Esophagus squamous epithelium (tissue), 5 donors: ENCODE data around the gene ATP6V1G3. TPM values are rescaled to one million over a fixed set of nuclear protein-coding genes. Genes with fewer than 3 reads are reported as not detected.

Experiments used
- DNase-seq: peaks from one replicate; lab custom pipeline; 2025; lab: John Stamatoyannopoulos, UW
- H3K27ac ChIP-seq, 4 donors: fragments of 200-600 bp; sonication (generic); one replicate each; pipeline ENCODE4 v1.5.1; 2016 to 2019; ENCODE audit warnings: mild to moderate bottlenecking in 1 of 4
- H3K27me3 ChIP-seq, 4 donors: fragments of 200-600 bp; sonication (generic); 1 replicate in 3 of 4; 2 replicates in 1 of 4; pipeline versions ENCODE4 v1.5.1 to v1.6.0; 2017 to 2021; ENCODE audit warnings: antibody characterized with exemption in 1 of 4
- H3K36me3 ChIP-seq, 3 donors: fragments of 200-600 bp; sonication (generic); one replicate each; pipeline ENCODE4 v1.5.1; 2016 to 2019
- H3K4me1 ChIP-seq, 3 donors: fragments of 200-600 bp; sonication (generic); one replicate each; pipeline ENCODE4 v1.5.1; 2017 to 2019
- H3K4me3 ChIP-seq, 4 donors: fragments of 200-600 bp; sonication (generic); 1 replicate in 3 of 4; 2 replicates in 1 of 4; pipeline ENCODE4 v1.5.1; 2016 to 2019; ENCODE audit warnings: mild to moderate bottlenecking in 2 of 4, moderate library complexity in 1 of 4
- H3K9me3 ChIP-seq, 3 donors: fragments of 200-600 bp; sonication (generic); one replicate each; pipeline ENCODE4 v1.5.1; 2016 to 2019
- POLR2A ChIP-seq, 4 donors: fragments of 450-650 bp; IDR thresholded peaks; one replicate each; pipeline ENCODE4 v1.6.1; 2017; ENCODE audit warnings: antibody characterized with exemption in 4 of 4, mild to moderate bottlenecking in 4 of 4, moderate library complexity in 3 of 4
- WGBS, 2 donors: methylation state at CpG; one replicate each; pipeline ENCODE4 v1.1.5; 2018; 5-methylcytosine and 5-hydroxymethylcytosine counted together
- intact Hi-C: fragments of 100-400 bp; cut with DNase I; formaldehyde crosslinking; loops from one replicate; pipeline ENCODE4 v1.15.0; 2022
- total RNA-seq, 4 donors: library from RNA; depleted of rRNA; stranded (reverse); fragments of >200 nt; gene quantifications; one replicate each; pipeline ENCODE4 v1.1.0, GENCODE V29; 2016
- TF ChIP-seq, protein P1 (sequence below), 6 experiments: fragments of 450-650 bp in 4 of 6; fragments of 200-600 bp in 2 of 6; sonication (generic) in 2 of 6; IDR thresholded peaks; one replicate each; pipeline ENCODE4 v1.5.1; 2016 to 2019; ENCODE audit warnings: antibody characterized with exemption in 6 of 6, mild to moderate bottlenecking in 4 of 6, moderate library complexity in 4 of 6
- donor health status: DM: yes; HTN: yes; CAD: no.

The ATP6V1G3 gene
- total RNA-seq, 4 donors from 2014 or later, result not detected

DNA sequence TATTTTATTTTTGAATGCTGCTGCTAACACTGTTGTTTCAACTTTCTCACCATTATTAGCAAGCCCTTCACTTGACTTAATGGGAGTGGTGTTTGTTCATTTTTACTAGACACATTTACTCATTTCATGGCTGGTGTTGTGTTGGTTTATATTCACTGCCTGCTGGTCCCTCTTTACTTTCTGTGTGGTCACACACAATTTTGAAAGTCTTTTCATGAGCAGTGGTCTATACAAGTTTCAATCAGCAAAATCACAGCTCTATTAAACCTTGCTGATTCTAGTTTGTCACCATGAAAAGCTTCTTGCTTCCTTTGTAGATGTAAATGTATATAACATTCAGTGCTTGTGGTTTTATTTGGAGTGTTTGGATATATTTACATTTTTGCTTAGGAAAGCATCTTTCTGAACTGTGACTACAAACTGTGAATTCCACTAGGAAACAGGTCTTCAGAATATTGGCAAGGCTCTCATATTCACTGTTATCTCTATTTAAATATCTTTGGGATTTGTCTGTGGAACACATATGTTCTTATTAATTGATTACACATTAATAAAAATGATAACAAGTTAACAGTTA is 22.8 kb downstream of the ATP6V1G3 start:
- no peak for TF ChIP-seq POLR2A (IDR thresholded peaks at IDR 0.05)
- TF ChIP-seq, protein P1, sequence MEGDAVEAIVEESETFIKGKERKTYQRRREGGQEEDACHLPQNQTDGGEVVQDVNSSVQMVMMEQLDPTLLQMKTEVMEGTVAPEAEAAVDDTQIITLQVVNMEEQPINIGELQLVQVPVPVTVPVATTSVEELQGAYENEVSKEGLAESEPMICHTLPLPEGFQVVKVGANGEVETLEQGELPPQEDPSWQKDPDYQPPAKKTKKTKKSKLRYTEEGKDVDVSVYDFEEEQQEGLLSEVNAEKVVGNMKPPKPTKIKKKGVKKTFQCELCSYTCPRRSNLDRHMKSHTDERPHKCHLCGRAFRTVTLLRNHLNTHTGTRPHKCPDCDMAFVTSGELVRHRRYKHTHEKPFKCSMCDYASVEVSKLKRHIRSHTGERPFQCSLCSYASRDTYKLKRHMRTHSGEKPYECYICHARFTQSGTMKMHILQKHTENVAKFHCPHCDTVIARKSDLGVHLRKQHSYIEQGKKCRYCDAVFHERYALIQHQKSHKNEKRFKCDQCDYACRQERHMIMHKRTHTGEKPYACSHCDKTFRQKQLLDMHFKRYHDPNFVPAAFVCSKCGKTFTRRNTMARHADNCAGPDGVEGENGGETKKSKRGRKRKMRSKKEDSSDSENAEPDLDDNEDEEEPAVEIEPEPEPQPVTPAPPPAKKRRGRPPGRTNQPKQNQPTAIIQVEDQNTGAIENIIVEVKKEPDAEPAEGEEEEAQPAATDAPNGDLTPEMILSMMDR (IDR thresholded peaks at IDR 0.05), result no peak
- no peak for DNase-seq
- Histone ChIP-seq H3K27ac (no peak overlapping the region), H3K27me3 (no peaks in the 10 kb centered on the region), H3K9me3 (no peaks in the 10 kb centered on the region), H3K4me1 (no peaks in the 10 kb centered on the region), H3K36me3 (no peaks in the 10 kb centered on the region), H3K4me3 (no peak overlapping the region)
- intact Hi-C loops, result no loop called here

DNA sequence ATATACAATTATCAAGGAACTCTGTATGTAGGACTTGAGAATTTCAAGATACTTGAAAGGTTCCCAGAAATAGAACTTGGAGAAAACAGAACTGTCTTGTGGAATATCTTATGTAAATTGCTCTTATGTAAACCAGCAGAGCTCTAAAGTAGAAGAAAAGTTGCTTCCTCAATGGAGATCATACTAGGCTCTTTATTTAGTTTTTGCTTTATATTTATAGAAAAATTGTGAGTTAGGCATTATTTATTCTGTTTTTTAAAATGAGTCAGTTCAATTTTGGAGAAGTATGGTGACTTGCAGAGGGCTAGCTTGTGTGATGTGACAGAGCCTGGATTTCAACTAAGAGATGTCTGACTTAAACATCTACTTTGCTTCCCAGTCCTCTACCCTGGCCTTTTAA is 40.4 kb downstream of the ATP6V1G3 start:
- intact Hi-C loops, result no loop called here
- H3K27ac ChIP-seq, result no peak overlapping the region
- peaks cover 0 to 7% (median 0%) of the 10 kb centered on the region in 3 donors for H3K9me3 ChIP-seq

DNA sequence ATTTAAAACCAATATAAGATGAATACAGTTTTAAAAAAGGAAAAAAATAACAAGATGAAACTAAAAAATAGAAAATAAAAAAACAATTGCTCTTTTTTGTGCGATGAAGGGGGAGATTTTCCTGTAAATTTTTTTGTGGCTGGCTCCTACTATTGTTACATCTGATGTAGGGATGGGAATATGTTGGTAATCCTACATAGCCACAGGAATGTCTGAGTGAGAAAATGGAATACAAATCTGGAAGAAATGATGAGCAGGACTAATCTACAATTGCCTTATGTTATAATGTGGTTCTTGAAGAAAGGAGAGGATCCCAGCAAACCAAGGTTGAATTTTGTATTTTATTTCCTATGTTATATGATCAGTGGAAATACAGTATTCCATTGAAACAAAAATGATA is 40.9 kb downstream of the ATP6V1G3 start:
- H3K36me3 ChIP-seq, result no peaks in the 10 kb centered on the region
- no peak for DNase-seq
- no peak overlapping the region for H3K4me3 ChIP-seq
- H3K27ac ChIP-seq, result no peak overlapping the region
- TF ChIP-seq, protein P1 (IDR thresholded peaks at IDR 0.05), result no peak
- TF ChIP-seq POLR2A (IDR thresholded peaks at IDR 0.05), result no peak
- H3K9me3 ChIP-seq, result peaks cover 0 to 7% (median 0%) of the 10 kb centered on the region in 3 donors
- 76 to 93% methylated on average over 1 of the region's 1 CpG for WGBS, 2 donors
- intact Hi-C loops, result no loop called here
- H3K27me3 ChIP-seq, result no peaks in the 10 kb centered on the region
- peaks cover 0 to 7% (median 0%) of the 10 kb centered on the region in 3 donors for H3K4me1 ChIP-seq

More for the DNA sequence above, 40.4 kb downstream of the ATP6V1G3 start:
- Histone ChIP-seq H3K4me1 (peaks cover 0 to 7% (median 0%) of the 10 kb centered on the region in 3 donors), H3K36me3 (no peaks in the 10 kb centered on the region), H3K27me3 (no peaks in the 10 kb centered on the region), H3K4me3 (no peak overlapping the region)
- no peak for TF ChIP-seq POLR2A (IDR thresholded peaks at IDR 0.05)
- TF ChIP-seq, protein P1 (IDR thresholded peaks at IDR 0.05), result no peak
- DNase-seq, result no peak

DNA sequence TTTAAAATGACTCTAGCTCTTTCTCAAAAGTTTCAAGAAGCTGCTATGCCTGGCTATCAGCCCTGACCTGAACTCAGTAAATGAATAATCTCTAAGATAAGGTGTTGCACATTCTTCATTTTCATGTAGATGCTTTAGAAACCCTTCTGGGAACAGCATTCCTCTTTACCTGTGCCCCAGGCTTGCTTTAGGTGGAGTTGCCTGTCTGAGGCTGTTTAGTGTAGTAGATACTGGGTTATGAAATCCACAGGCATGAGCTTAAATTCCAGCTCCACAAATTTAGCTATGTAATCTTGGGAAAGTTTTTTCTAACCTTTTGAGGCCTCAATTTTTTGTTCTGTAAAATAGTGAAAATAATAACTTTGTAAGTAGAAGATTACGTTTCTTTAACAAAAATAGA is 41.6 kb downstream of the ATP6V1G3 start:
- H3K4me1 ChIP-seq, result peaks cover 0 to 7% (median 0%) of the 10 kb centered on the region in 3 donors
- H3K27me3 ChIP-seq, result no peaks in the 10 kb centered on the region
- no peak for DNase-seq
- H3K4me3 ChIP-seq, result no peak overlapping the region
- H3K27ac ChIP-seq, result no peak overlapping the region
- peaks cover 0 to 7% (median 0%) of the 10 kb centered on the region in 3 donors for H3K9me3 ChIP-seq
- TF ChIP-seq, protein P1 (IDR thresholded peaks at IDR 0.05), result no peak
- TF ChIP-seq POLR2A (IDR thresholded peaks at IDR 0.05), result no peak
- intact Hi-C loops, result no loop called here
- 82 to 100% methylated on average over 1 of the region's 1 CpG for WGBS, 2 donors
- H3K36me3 ChIP-seq, result no peaks in the 10 kb centered on the region

DNA sequence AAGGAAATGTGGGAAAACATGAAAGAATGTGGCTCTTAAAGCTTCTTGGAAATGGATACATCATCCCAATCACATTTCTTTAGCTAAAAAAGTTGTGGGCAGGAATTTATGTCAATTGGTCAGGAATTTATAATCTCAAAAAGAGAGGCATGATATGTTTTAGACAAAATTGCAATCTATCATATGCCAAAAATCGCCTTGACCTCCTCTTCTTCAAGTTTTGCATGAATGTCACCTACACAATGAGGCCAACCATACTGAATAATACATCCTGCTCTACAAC is 42.4 kb downstream of the ATP6V1G3 start:
- no peak for DNase-seq
- intact Hi-C loops, result no loop called here
- Histone ChIP-seq H3K4me3 (no peak overlapping the region), H3K27ac (no peak overlapping the region), H3K27me3 (no peaks in the 10 kb centered on the region), H3K4me1 (peaks cover 0 to 7% (median 0%) of the 10 kb centered on the region in 3 donors), H3K36me3 (no peaks in the 10 kb centered on the region), H3K9me3 (no peaks in the 10 kb centered on the region)
- WGBS, 2 donors, result 82 to 90% methylated on average over 1 of the region's 1 CpG
- TF ChIP-seq POLR2A (IDR thresholded peaks at IDR 0.05), result no peak
- TF ChIP-seq, protein P1 (IDR thresholded peaks at IDR 0.05), result no peak
